GM19351 (cell line): ENCODE data around the gene ANKRD29.
A peak's percentile ranks its signal among the peaks of the same experiment; 100 is the strongest.

Experiments used
- ATAC-seq: cut with Tn5 transposase; IDR thresholded peaks from one replicate; pipeline ENCODE4 v1.9.1; 2021; ENCODE audit warnings: mild to moderate bottlenecking, moderate library complexity; ENCODE audit not compliant: unreplicated experiment

ANKRD29 gene

GRCh38 chr18:23684515-23685197 is 21.9 kb upstream of the ANKRD29 start:
- ATAC-seq: no peak

DNA sequence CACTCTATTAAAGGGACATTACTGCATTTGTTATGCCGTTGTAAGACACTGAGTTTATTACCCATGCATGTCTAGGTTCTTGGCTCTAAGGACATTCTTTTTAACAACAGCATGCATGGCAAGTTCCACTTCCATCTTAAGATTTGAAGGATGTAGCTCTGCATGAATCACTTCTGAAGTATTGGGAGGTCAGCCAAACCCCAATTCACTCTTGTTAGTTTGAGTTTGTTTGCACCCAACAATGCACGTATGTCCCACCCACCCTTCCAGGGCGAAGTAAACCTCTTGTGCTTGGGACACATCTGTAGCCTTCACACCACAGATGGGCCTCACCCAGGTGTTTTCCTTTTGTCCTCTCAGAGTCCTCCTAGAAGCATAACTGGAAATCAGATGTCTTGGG is 21.0 kb upstream of the ANKRD29 start:
- ATAC-seq: no peak

GRCh38 chr18:23683155-23683554 is 20.4 kb upstream of the ANKRD29 start:
- ATAC-seq: no peak

GRCh38 chr18:23682472-23682871 is 19.8 kb upstream of the ANKRD29 start:
- ATAC-seq: peak; percentile 75

- peak; percentile 27 for ATAC-seq
These were observed 19.3 kb upstream of the ANKRD29 start for GRCh38 chr18:23682045-23682444.

GRCh38 chr18:23675896-23676295 is 13.2 kb upstream of the ANKRD29 start:
- no peak for ATAC-seq

DNA sequence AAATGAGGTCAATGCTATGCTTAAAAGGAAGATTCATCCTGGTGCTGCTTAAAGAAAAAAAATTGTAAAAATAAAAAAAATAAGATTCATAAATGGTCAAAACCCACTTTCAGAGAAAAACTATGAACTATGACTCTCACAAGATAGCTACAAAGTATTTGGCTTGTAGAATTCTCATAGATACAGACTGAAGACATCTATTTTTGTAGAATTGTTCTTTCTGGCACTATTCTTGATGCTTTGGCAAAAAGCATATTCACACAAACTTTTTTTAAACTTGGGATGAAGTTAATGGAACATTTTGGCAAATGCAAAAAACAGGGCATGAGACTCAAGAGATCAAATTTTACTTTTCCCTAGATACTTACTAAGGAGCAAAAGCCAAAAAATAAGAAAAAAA is 12.5 kb upstream of the ANKRD29 start:
- ATAC-seq: no peak

- peak; percentile 60 for ATAC-seq
These were observed 11.0 kb upstream of the ANKRD29 start for GRCh38 chr18:23673725-23674124.

DNA sequence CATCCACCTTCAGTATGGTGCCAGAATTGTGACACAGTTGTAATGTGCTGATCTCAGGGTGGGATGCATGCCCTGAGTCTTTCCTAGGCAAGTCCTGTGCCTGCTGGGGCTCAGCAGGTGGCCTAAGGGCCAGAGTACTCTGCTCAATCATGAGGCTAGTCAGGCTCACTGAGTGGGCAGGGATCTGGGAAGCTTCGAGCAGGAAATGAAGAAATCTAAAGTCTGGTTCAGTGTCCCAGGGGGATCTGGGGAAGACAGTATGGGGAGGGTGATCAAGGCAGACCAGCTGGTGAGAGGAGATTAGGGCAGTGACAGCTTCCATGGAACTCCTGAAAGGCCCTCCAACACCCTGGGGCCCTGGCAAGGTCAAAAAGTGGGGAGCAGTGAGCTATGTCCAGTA is 8.9 kb upstream of the ANKRD29 start:
- no peak for ATAC-seq

GRCh38 chr18:23669804-23670405 is 7.2 kb upstream of the ANKRD29 start:
- ATAC-seq: no peak

GRCh38 chr18:23669202-23669766 is 6.6 kb upstream of the ANKRD29 start:
- no peak for ATAC-seq

GRCh38 chr18:23668731-23669130 is 6.0 kb upstream of the ANKRD29 start:
- no peak for ATAC-seq

GRCh38 chr18:23667114-23667513 is 4.4 kb upstream of the ANKRD29 start:
- no peak for ATAC-seq

- ATAC-seq: no peak
These were observed 2.0 kb upstream of the ANKRD29 start for GRCh38 chr18:23664674-23665073.

DNA sequence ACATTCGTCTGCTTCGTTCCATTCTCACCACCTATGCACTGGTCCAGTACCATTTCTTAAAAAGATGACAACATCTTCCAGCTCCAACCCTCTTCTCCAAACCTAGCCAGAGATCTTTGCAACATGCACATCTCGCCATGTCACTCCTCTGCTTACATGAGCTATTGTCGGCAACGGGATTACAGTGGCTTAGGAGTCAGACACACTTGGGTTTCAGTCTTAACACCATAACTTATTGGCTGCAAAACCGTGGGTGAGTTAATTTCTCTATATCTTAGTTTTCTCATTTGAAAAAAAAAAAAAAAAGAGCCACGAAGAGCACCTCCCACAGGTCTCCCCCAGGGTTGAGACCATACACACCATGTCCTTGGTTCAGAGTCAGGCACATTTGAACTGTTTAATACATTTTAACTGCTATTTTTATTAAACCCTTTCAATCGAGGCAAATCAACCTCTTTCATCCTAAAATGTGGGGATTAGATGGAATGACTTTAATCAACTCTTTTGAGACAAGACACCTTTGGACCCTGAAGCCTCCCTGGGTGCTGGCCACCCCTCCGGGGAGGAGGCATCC is 889 bp downstream of the ANKRD29 start:
- ATAC-seq: no peak

GRCh38 chr18:23658285-23658684 is 4.4 kb downstream of the ANKRD29 start:
- no peak for ATAC-seq

- no peak for ATAC-seq
These were observed 10.5 kb downstream of the ANKRD29 start for GRCh38 chr18:23652232-23652631.

- ATAC-seq: no peak
These were observed 11.5 kb downstream of the ANKRD29 start for GRCh38 chr18:23650968-23651927.

DNA sequence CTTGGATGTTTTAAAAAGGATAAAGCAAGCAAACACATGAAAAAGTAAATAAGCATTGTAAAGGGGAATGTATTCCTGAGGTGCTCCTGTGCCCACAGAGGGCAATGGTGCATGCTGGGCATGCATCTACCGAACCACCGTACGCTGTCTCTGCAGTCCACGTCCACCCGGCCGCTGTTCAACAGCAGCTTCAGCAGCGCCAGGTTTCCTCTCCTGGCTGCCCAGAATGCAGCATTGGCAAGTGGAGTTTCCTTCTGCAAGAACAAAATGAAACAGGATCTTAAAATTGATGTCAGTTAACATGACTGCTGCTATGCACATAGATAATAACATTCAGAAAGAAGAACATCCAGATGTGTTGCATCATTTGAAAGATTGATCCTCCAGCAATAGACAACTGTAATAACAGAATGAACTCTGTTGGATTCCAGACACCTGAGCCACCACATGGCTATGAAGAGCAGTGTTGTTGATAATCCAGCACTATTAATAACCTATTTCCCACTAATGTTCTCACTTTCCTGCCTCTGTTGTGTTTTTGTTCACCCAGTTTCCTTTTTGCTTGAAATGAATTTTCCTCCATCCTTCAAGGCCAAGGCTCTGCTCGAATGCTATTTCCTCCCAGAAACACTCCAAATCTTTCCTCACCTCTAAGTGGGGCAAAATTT is 13.6 kb downstream of the ANKRD29 start:
- no peak for ATAC-seq

GRCh38 chr18:23648456-23648855 is 14.3 kb downstream of the ANKRD29 start:
- ATAC-seq: no peak
